Adrenal gland (tissue), 12 donors: Measurements from ENCODE around the gene MYLK. TPM values are rescaled to one million over a fixed set of nuclear protein-coding genes. Genes with fewer than 3 reads are reported as not detected.

Source experiments
- DNase-seq, 7 donors: peaks; one replicate each; pipeline ENCODE4 v3.0.0-alpha.2; 2019 to 2020
- H3K27ac ChIP-seq, 5 donors: fragments of 200-600 bp; sonication (generic) in 4 of 5; 1 replicate in 3 of 5; 2 replicates in 2 of 5; pipeline versions ENCODE4 v1.5.1 to v1.8.0; 2016 to 2020; ENCODE audit warnings: mild to moderate bottlenecking in 1 of 5
- H3K27me3 ChIP-seq: fragments of 200-600 bp; 2 replicates; pipeline ENCODE4 v1.8.0; 2021
- H3K36me3 ChIP-seq, 2 donors: fragments of 200-600 bp; replicated peaks in 1 of 2; 1 replicate in 1 of 2; 2 replicates in 1 of 2; pipeline versions ENCODE4 v1.5.1 to v1.8.0; 2018 to 2022
- H3K4me1 ChIP-seq, 2 donors: fragments of 200-600 bp; replicated peaks in 1 of 2; 1 replicate in 1 of 2; 2 replicates in 1 of 2; pipeline versions ENCODE4 v1.5.1 to v1.8.0; 2018 to 2021
- H3K4me3 ChIP-seq, 4 donors: fragments of 200-600 bp; sonication (generic) in 3 of 4; one replicate each; pipeline ENCODE4 v1.5.1; 2016 to 2018
- H3K9me3 ChIP-seq, 3 donors: fragments of 200-600 bp; sonication (generic) in 1 of 3; replicated peaks in 1 of 3; 1 replicate in 2 of 3; 2 replicates in 1 of 3; pipeline versions ENCODE4 v1.5.1 to v1.8.0; 2016 to 2021
- POLR2A ChIP-seq, 2 donors: fragments of 450-650 bp; IDR thresholded peaks; one replicate each; pipeline ENCODE4 v1.6.1; 2017; ENCODE audit warnings: antibody characterized with exemption in 2 of 2, mild to moderate bottlenecking in 2 of 2, moderate library complexity in 1 of 2
- WGBS, 4 donors: extraction: QIAGEN DNeasy Blood & Tissue Kit in 2 of 4; methylation state at CpG; one replicate each; pipeline versions ENCODE4 v1.1.5 to v1.1.7; 2013 to 2017; 5-methylcytosine and 5-hydroxymethylcytosine counted together
- intact Hi-C, 2 donors: fragments of 100-400 bp; cut with DNase I; formaldehyde crosslinking; loops; one replicate each; pipeline versions ENCODE4 v1.14.1 to v1.15.0; 2022 to 2023
- polyA plus RNA-seq, 3 donors: library from polyadenylated mRNA; stranded (reverse); fragments of 200-250 nt in 2 of 3; fragments of 350-450 nt in 1 of 3; fragmentation: Illumina TruSeq in 1 of 3; extraction: RNeasy Lipid Tissue Mini Kit (QIAGEN cat#74804) in 1 of 3; gene quantifications; one replicate each; pipeline ENCODE4 v1.2.3, GENCODE V29; 2013 to 2014
- total RNA-seq, 9 donors: library from RNA; depleted of rRNA in 4 of 9; stranded (reverse); fragments of >200 nt in 4 of 9; fragments of 120-200 nt in 1 of 9; fragmentation: NEBNext Ultra II Directional in 1 of 9; extraction: Animal tissue kit (Norgen Biotek cat#: 25700) in 1 of 9; gene quantifications; one replicate each; pipeline versions ENCODE4 v1.1.0 to v1.2.4, GENCODE V29; 2013 to 2023
- TF ChIP-seq, protein P1 (sequence below), 6 experiments: fragments of 450-650 bp in 4 of 6; fragments of 200-600 bp in 2 of 6; sonication (generic) in 1 of 6; IDR thresholded peaks; 1 replicate in 5 of 6; 2 replicates in 1 of 6; pipeline versions ENCODE4 v1.5.1 to v1.8.0; 2016 to 2021; ENCODE audit warnings: antibody characterized with exemption in 6 of 6, mild to moderate bottlenecking in 2 of 6, moderate library complexity in 1 of 6
- donor health status: healthy with polysubstance abuse.
- donor health status: Bipolar disorder and iron deficiency.
- donor health status: DM: yes; HTN: yes; CAD: no.
- donor health status: DM: no; HTN: no; CAD: no.
- donor health status: DM: no; HTN: no; CAD: no.
- donor health status: DM: yes; HTN: yes; CAD: no.

The MYLK gene
- total and polyA plus RNA-seq, 12 donors: 13.3 to 124 (median 53.8) TPM

- no peak for DNase-seq
- Histone ChIP-seq H3K9me3 (no peaks in the 10 kb centered on the region), H3K36me3 (no peaks in the 10 kb centered on the region), H3K27ac (no peak overlapping the region), H3K4me3 (no peak overlapping the region), H3K27me3 (no peaks in the 10 kb centered on the region), H3K4me1 (no peaks in the 10 kb centered on the region)
- 80 to 88% (median 85%) methylated on average over 3 of the region's 3 CpGs for WGBS, 4 donors
- intact Hi-C loops: no loop called here
- TF ChIP-seq POLR2A (IDR thresholded peaks at IDR 0.05): no peak
- TF ChIP-seq, protein P1, sequence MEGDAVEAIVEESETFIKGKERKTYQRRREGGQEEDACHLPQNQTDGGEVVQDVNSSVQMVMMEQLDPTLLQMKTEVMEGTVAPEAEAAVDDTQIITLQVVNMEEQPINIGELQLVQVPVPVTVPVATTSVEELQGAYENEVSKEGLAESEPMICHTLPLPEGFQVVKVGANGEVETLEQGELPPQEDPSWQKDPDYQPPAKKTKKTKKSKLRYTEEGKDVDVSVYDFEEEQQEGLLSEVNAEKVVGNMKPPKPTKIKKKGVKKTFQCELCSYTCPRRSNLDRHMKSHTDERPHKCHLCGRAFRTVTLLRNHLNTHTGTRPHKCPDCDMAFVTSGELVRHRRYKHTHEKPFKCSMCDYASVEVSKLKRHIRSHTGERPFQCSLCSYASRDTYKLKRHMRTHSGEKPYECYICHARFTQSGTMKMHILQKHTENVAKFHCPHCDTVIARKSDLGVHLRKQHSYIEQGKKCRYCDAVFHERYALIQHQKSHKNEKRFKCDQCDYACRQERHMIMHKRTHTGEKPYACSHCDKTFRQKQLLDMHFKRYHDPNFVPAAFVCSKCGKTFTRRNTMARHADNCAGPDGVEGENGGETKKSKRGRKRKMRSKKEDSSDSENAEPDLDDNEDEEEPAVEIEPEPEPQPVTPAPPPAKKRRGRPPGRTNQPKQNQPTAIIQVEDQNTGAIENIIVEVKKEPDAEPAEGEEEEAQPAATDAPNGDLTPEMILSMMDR (IDR thresholded peaks at IDR 0.05): no peak
Measured at GRCh38 chr3:123769356-123769743, 114.8 kb downstream of the MYLK start.

- 68 to 79% (median 77%) methylated on average over 8 of the region's 8 CpGs for WGBS, 4 donors
- H3K27ac ChIP-seq: no peak overlapping the region
- no peaks in the 10 kb centered on the region for H3K27me3 ChIP-seq
- H3K9me3 ChIP-seq: no peaks in the 10 kb centered on the region
- no peak for DNase-seq
- H3K4me3 ChIP-seq: no peak overlapping the region
- no peaks in the 10 kb centered on the region for H3K36me3 ChIP-seq
- no peak for TF ChIP-seq POLR2A (IDR thresholded peaks at IDR 0.05)
- TF ChIP-seq, protein P1 (IDR thresholded peaks at IDR 0.05): no peak
- intact Hi-C loops: no loop called here
- no peaks in the 10 kb centered on the region for H3K4me1 ChIP-seq
Measured at GRCh38 chr3:123768480-123769355, 115.4 kb downstream of the MYLK start.

DNA sequence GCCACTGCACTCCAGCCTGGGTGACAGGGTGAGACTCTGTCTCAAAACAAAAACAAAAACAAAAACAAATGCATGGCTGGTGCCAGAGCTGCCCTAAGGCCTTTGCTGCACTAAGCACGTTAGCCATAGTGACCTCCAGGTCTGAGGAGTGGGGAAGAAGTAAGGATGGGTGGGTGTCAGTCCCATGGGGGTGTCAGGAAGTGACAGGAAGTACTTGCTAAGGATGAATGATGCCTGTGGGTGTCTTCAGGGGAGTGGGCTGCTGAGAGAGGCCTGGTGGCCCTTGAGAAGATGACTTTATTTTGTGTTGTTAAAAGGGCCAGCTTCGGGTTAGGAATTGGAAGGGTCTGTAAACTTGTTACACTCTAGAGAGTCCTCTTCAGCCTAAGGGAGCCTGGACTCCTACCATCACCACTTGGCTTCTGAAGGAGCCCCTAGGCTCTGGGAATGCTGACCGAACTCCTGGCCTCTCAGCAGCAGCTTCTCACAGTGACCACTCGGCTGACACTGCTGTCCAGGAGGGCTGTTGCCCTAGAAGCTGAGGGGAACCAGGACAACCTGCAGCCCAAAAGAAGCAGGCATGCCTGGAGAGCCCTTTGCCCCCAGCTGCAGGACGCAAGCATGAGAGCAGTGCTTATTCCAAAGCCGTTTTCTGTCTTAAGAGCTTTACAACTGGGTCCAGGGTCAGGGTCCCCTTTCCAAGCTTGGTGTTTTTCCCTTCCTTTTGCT lies 116.4 kb downstream of the MYLK start:
- 84 to 93% (median 87%) methylated on average over 5 to 6 of the region's 6 CpGs for WGBS, 4 donors
- DNase-seq: no peak
- no peaks in the 10 kb centered on the region for H3K36me3 ChIP-seq
- no peak overlapping the region for H3K27ac ChIP-seq
- no peak overlapping the region for H3K4me3 ChIP-seq
- no peaks in the 10 kb centered on the region for H3K27me3 ChIP-seq
- no peaks in the 10 kb centered on the region for H3K9me3 ChIP-seq
- intact Hi-C loops: no loop called here
- no peaks in the 10 kb centered on the region for H3K4me1 ChIP-seq
- TF ChIP-seq POLR2A (IDR thresholded peaks at IDR 0.05): no peak
- TF ChIP-seq, protein P1 (IDR thresholded peaks at IDR 0.05): no peak

DNA sequence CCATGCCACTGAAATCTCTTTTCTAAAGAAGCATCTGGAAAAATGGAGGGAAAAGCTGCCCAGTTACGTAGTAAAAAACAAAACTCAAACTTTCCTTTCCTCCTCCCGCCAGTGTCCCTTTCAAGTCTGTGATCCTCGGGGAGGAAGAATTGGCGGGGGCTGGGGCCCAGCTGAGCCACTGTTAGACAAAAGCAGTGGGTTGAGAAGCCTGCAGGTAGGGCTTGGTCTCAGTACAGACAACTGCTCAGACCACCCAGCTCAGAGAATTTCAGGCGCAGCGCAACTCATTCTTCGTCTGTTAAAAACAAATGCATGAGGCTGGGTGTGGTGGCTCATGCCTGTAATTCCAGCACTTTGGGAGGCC lies 117.1 kb downstream of the MYLK start:
- Histone ChIP-seq H3K27ac (no peak overlapping the region), H3K27me3 (no peaks in the 10 kb centered on the region), H3K9me3 (no peaks in the 10 kb centered on the region), H3K4me3 (no peak overlapping the region), H3K36me3 (no peaks in the 10 kb centered on the region), H3K4me1 (no peaks in the 10 kb centered on the region)
- TF ChIP-seq, protein P1 (IDR thresholded peaks at IDR 0.05): no peak
- no peak for TF ChIP-seq POLR2A (IDR thresholded peaks at IDR 0.05)
- intact Hi-C loops: no loop called here
- WGBS, 4 donors: 88 to 94% (median 90%) methylated on average over 7 of the region's 7 CpGs
- no peak for DNase-seq
